GM23248 (cell line): ENCODE measurements around the gene CD96.

Experiments used
- EZH2 ChIP-seq: fragments of 200-600 bp; sonication (generic); IDR thresholded peaks from 2 replicates; pipeline ENCODE4 v1.6.1; 2018; ENCODE audit warnings: antibody characterized with exemption, mild to moderate bottlenecking; ENCODE audit not compliant: insufficient read depth, poor library complexity, severe bottlenecking
- EZH2phosphoT487 ChIP-seq: fragments of 200-600 bp; sonication (generic); IDR thresholded peaks from 2 replicates; pipeline ENCODE4 v1.6.1; 2018; ENCODE audit warnings: antibody characterized with exemption, moderate library complexity, mild to moderate bottlenecking, low read depth; ENCODE audit not compliant: insufficient read depth

- TF ChIP-seq EZH2 = no peak
- no peak for TF ChIP-seq EZH2phosphoT487
Observed at GRCh38 chr3:111534701-111535100, 7.3 kb upstream of the CD96 start.
